H1 (cell line): ENCODE measurements around the gene PUS3. TPM values are rescaled to one million over a fixed set of nuclear protein-coding genes. Genes with fewer than 3 reads are reported as not detected.

Experiments used
- CTCF ChIA-PET: fragments of 300-600 bp; sonication (Branson Sonifier 250); formaldehyde crosslinking; loops from one replicate; lab custom pipeline; 2021; ENCODE audit not compliant: partially characterized antibody; lab: Charles Lee
- POLR2A ChIA-PET: fragments of 300-600 bp; sonication (Branson Sonifier 250); formaldehyde crosslinking; loops from one replicate; lab custom pipeline; 2021; ENCODE audit warnings: inconsistent platforms; ENCODE audit not compliant: partially characterized antibody; lab: Charles Lee
- DNase-seq, 2 experiments: peaks; one replicate each; pipeline versions ENCODE4 v3.0.0 to v3.0.0-alpha.2; 2010 to 2022; ENCODE audit warnings: low spot score in 2 of 2, low read depth in 1 of 2, mixed read lengths in 1 of 2
- FAIRE-seq: peaks from 2 replicates; lab custom pipeline; 2011; peaks lifted over from hg19 to GRCh38; lab: Jason Lieb, UNC
- H2AFZ ChIP-seq: 2 replicates; pipeline ENCODE4 v1.8.1; 2012; ENCODE audit warnings: low read length, inconsistent platforms
- H2AK5ac ChIP-seq: 2 replicates; pipeline ENCODE4 v1.6.1; 2013; ENCODE audit warnings: low read depth, low read length
- H2BK120ac ChIP-seq: replicated peaks from 2 replicates; pipeline ENCODE3; 2013; ENCODE audit warnings: low read depth, low read length, inconsistent platforms
- H2BK12ac ChIP-seq: 2 replicates; pipeline ENCODE4 v1.6.1; 2013; ENCODE audit warnings: low read depth, low read length
- H2BK15ac ChIP-seq: 2 replicates; pipeline ENCODE4 v1.6.1; 2013; ENCODE audit warnings: low read length
- H2BK20ac ChIP-seq: 2 replicates; pipeline ENCODE4 v1.6.1; 2013; ENCODE audit warnings: low read length
- H2BK5ac ChIP-seq: 2 replicates; pipeline ENCODE4 v1.6.1; 2013; ENCODE audit warnings: low read depth, low read length
- H3K14ac ChIP-seq: 2 replicates; pipeline ENCODE4 v1.6.1; 2013; ENCODE audit warnings: inconsistent platforms; ENCODE audit not compliant: insufficient read length
- H3K18ac ChIP-seq: 2 replicates; pipeline ENCODE4 v1.6.1; 2013; ENCODE audit warnings: low read length; ENCODE audit errors: extremely low read depth
- H3K23ac ChIP-seq: 2 replicates; pipeline ENCODE4 v1.6.1; 2013; ENCODE audit warnings: inconsistent platforms; ENCODE audit not compliant: insufficient read length
- H3K23me2 ChIP-seq: 2 replicates; pipeline ENCODE4 v1.6.1; 2013; ENCODE audit warnings: low read depth, low read length
- H3K27ac ChIP-seq: 2 replicates; pipeline ENCODE4 v1.6.1; 2011; ENCODE audit warnings: low read depth, low read length, inconsistent platforms
- H3K27me3 ChIP-seq, 4 experiments: replicated peaks in 1 of 4; 1 replicate in 1 of 4; 2 replicates in 3 of 4; pipeline versions ENCODE4 v1.6.1 to v1.8.1; 2011 to 2013; ENCODE audit warnings: low read length in 3 of 4, mild to moderate bottlenecking in 3 of 4, inconsistent platforms in 2 of 4, mixed read lengths in 2 of 4, moderate library complexity in 1 of 4; ENCODE audit not compliant: control insufficient read depth in 3 of 4, insufficient read depth in 3 of 4; ENCODE audit errors: extremely low read depth in 1 of 4
- H3K36me3 ChIP-seq, 4 experiments: 2 replicates each; pipeline versions ENCODE4 v1.6.1 to v1.8.1; 2011 to 2013; ENCODE audit warnings: mild to moderate bottlenecking in 4 of 4, low read length in 3 of 4, moderate library complexity in 2 of 4, control low read depth in 1 of 4, inconsistent platforms in 1 of 4; ENCODE audit not compliant: insufficient read depth in 4 of 4, control insufficient read depth in 2 of 4
- H3K4ac ChIP-seq: replicated peaks from 2 replicates; pipeline ENCODE3; 2013; ENCODE audit warnings: low read length, low read depth, mixed read lengths, inconsistent platforms; ENCODE audit not compliant: insufficient read length
- H3K4me1 ChIP-seq, 4 experiments: replicated peaks in 1 of 4; 1 replicate in 1 of 4; 2 replicates in 3 of 4; pipeline versions ENCODE4 v1.6.1 to v1.8.1; 2011 to 2013; ENCODE audit warnings: low read length in 3 of 4, inconsistent platforms in 2 of 4, mixed read lengths in 1 of 4; ENCODE audit not compliant: insufficient read depth in 4 of 4, control insufficient read depth in 3 of 4
- H3K4me2 ChIP-seq, 2 experiments: 2 replicates each; pipeline versions ENCODE4 v1.6.1 to v1.8.1; 2011 to 2013; ENCODE audit warnings: low read depth in 2 of 2, low read length in 2 of 2, control low read depth in 1 of 2, inconsistent platforms in 1 of 2, mild to moderate bottlenecking in 1 of 2; ENCODE audit not compliant: insufficient read depth in 1 of 2
- H3K4me3 ChIP-seq, 4 experiments: fragments of 200-600, 300-600 bp in 1 of 4; sonication (generic), shearing (Covaris generic), sonication (Bioruptor Twin) in 1 of 4; 2 replicates each; pipeline versions ENCODE4 v1.5.1 to v1.8.1; 2011 to 2016; ENCODE audit warnings: low read length in 4 of 4, low read depth in 3 of 4, control low read depth in 2 of 4, inconsistent platforms in 2 of 4, mild to moderate bottlenecking in 2 of 4, mixed read lengths in 1 of 4, moderate library complexity in 1 of 4; ENCODE audit not compliant: insufficient read depth in 2 of 4; ENCODE audit errors: extremely low read depth in 1 of 4
- H3K56ac ChIP-seq: replicated peaks from 2 replicates; pipeline ENCODE3; 2013; ENCODE audit warnings: low read depth, mild to moderate bottlenecking, mixed read lengths, low read length, inconsistent platforms; ENCODE audit not compliant: insufficient read length
- H3K79me1 ChIP-seq: 2 replicates; pipeline ENCODE4 v1.6.1; 2013; ENCODE audit warnings: low read depth, low read length, control low read depth
- H3K79me2 ChIP-seq, 2 experiments: 2 replicates each; pipeline versions ENCODE4 v1.6.1 to v1.8.1; 2012 to 2013; ENCODE audit warnings: low read length in 2 of 2, mild to moderate bottlenecking in 2 of 2, inconsistent platforms in 1 of 2; ENCODE audit not compliant: insufficient read depth in 2 of 2, control insufficient read depth in 1 of 2
- H3K9ac ChIP-seq, 4 experiments: replicated peaks in 1 of 4; 1 replicate in 1 of 4; 2 replicates in 3 of 4; pipeline versions ENCODE4 v1.6.1 to v1.8.1; 2011 to 2013; ENCODE audit warnings: low read depth in 3 of 4, low read length in 3 of 4, control low read depth in 2 of 4, mild to moderate bottlenecking in 2 of 4, moderate library complexity in 2 of 4, inconsistent platforms in 1 of 4; ENCODE audit errors: extremely low read depth in 1 of 4
- H3K9me3 ChIP-seq, 2 experiments: 2 replicates each; pipeline versions ENCODE4 v1.6.1 to v1.8.1; 2012 to 2013; ENCODE audit warnings: mild to moderate bottlenecking in 2 of 2, moderate library complexity in 2 of 2, control low read depth in 1 of 2, inconsistent platforms in 1 of 2, low read depth in 1 of 2, low read length in 1 of 2, mixed read lengths in 1 of 2; ENCODE audit not compliant: insufficient read depth in 2 of 2
- H4K20me1 ChIP-seq, 2 experiments: replicated peaks in 1 of 2; 2 replicates each; pipeline versions ENCODE3 to v1.8.1; 2011 to 2013; ENCODE audit warnings: inconsistent platforms in 2 of 2, low read length in 2 of 2, mild to moderate bottlenecking in 1 of 2; ENCODE audit not compliant: insufficient read depth in 2 of 2, control insufficient read depth in 1 of 2
- H4K5ac ChIP-seq: 2 replicates; pipeline ENCODE4 v1.6.1; 2013; ENCODE audit warnings: low read length, low read depth, mixed read lengths, inconsistent platforms; ENCODE audit not compliant: insufficient read length
- H4K8ac ChIP-seq: 2 replicates; pipeline ENCODE4 v1.8.0; 2013; ENCODE audit warnings: mild to moderate bottlenecking, moderate library complexity, low read length, inconsistent platforms; ENCODE audit not compliant: insufficient read depth; ENCODE audit errors: extremely low read depth
- H4K91ac ChIP-seq: replicated peaks from 2 replicates; pipeline ENCODE3; 2013; ENCODE audit warnings: low read length, mixed read lengths, inconsistent platforms; ENCODE audit not compliant: insufficient read length
- ASH2L ChIP-seq: fragments of 200-600, 300-600 bp; sonication (generic); IDR thresholded peaks from one replicate; pipeline ENCODE4 v1.7.1; 2017; ENCODE audit warnings: low read length
- BACH1 ChIP-seq: IDR thresholded peaks from 2 replicates; pipeline ENCODE4 v1.6.1; 2012; ENCODE audit warnings: low read length, improper control_type of control experiment
- CEBPB ChIP-seq: IDR thresholded peaks from 2 replicates; pipeline ENCODE4 v1.6.1; 2012; ENCODE audit warnings: low read depth, low read length
- EZH2 ChIP-seq: fragments of 200-600 bp; sonication (generic); IDR thresholded peaks from 2 replicates; pipeline ENCODE4 v1.7.1; 2012; ENCODE audit warnings: low read depth, mild to moderate bottlenecking, moderate library complexity, low read length, inconsistent platforms; ENCODE audit not compliant: severe bottlenecking
- GABPA ChIP-seq: IDR thresholded peaks from 2 replicates; pipeline ENCODE4 v1.6.1; 2011; ENCODE audit warnings: mild to moderate bottlenecking, low read length, moderate library complexity, borderline replicate concordance; ENCODE audit not compliant: insufficient read depth
- HDAC2 ChIP-seq, 2 experiments: fragments of 300-600 bp in 1 of 2; sonication (generic) in 1 of 2; IDR thresholded peaks; 2 replicates each; pipeline ENCODE4 v1.6.1; 2011 to 2012; ENCODE audit warnings: low read depth in 2 of 2, low read length in 2 of 2, mild to moderate bottlenecking in 2 of 2, moderate library complexity in 2 of 2, borderline replicate concordance in 1 of 2, inconsistent platforms in 1 of 2
- TEAD4 ChIP-seq: IDR thresholded peaks from 2 replicates; pipeline ENCODE4 v1.6.1; 2012; ENCODE audit warnings: low read depth, low read length, inconsistent platforms, mixed read lengths
- WGBS, 2 experiments: shearing (Covaris generic) in 1 of 2; methylation state at CpG; one replicate each; pipeline versions ENCODE4 v1.1.6 to v1.1.7; 2013 to 2015; ENCODE audit warnings: low lambda C conversion rate in 2 of 2, mixed read lengths in 2 of 2, inconsistent platforms in 1 of 2, low coverage in 1 of 2, missing lambda C conversion rate in 1 of 2; ENCODE audit not compliant: insufficient replicate concordance in 2 of 2, insufficient coverage in 1 of 2, insufficient read length in 1 of 2; ENCODE audit errors: extremely low coverage in 1 of 2, missing lambda C conversion rate in 1 of 2; 5-methylcytosine and 5-hydroxymethylcytosine counted together
- polyA plus RNA-seq, 7 experiments: library from polyadenylated mRNA; depleted of rRNA in 3 of 7; stranded (reverse) in 5 of 7; unstranded in 2 of 7; fragments of >200 nt in 5 of 7; fragments of 200-250 nt in 2 of 7; gene quantifications; 1 replicate in 5 of 7; 2 replicates in 1 of 7; 4 replicates in 1 of 7; pipeline versions ENCODE4 v1.2.1 to v1.2.3, GENCODE V29; 2011 to 2013; ENCODE audit warnings: missing spikeins in 2 of 7, mixed read lengths in 2 of 7
- total RNA-seq: library from RNA; stranded (reverse); fragmentation: NEBNext Ultra II Directional; extraction: Animal tissue kit (Norgen Biotek cat#: 25700); gene quantifications from 2 replicates; pipeline ENCODE4 v1.2.1, GENCODE V29; 2021
- TF ChIP-seq, protein P1 (sequence below): IDR thresholded peaks from 2 replicates; pipeline ENCODE4 v1.6.1; 2012; ENCODE audit warnings: inconsistent platforms
- TF ChIP-seq, protein P2 (sequence below): IDR thresholded peaks from 2 replicates; pipeline ENCODE4 v1.6.1; 2012; ENCODE audit warnings: inconsistent platforms

PUS3 gene
- total and polyA plus RNA-seq, 2 of the 8 experiments (the other 6 are each of a cell fraction or from before 2014, with no cell fraction given), result 8.7 to 22.6 TPM

DNA sequence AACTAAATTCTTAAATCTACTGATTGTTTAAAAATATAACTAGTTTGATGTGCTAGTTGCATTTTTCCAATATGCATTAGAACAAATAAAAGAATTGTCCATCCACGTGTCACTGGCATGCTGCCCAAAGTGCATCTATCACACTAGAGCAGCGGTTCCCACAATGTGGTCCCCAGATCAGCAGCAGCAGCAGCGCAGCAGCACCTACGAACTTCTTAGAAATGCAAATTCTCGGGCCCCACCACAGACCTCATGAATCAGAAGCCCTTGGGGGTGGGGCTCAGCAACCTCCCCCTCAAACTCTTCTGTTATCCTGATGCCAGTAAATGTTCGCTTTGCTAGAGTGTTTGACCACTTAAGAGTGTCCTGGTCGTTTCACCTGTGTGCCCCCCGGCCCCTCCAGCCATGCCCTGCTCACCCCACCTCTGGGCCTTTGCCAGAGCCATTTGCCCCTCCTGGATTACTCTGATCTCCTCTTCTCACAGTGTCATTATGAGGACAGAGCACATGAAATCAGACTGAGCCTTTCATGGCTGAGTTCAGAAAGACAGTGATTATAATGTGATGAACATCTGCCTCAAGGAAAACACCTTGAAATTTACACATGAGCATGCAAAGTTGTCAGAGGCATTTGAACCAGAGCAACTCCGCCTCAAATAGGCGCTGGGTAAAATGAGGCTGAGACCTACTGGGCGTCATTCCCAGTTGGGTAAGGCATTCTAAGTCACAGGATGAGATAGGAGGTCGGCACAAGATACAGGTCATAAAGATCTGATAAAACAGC is 30.2 kb upstream of the PUS3 start:
- Histone ChIP-seq H3K18ac (peak overlapping the region; percentile 52; the same call in 1 of the 2 replicates), H3K4ac (no peak overlapping the region), H3K79me1 (no peaks in the 10 kb centered on the region), H3K23me2 (no peaks in the 10 kb centered on the region), H3K36me3 (no peaks in the 10 kb centered on the region), H3K9ac (no peak overlapping the region), H3K27me3 (peaks cover 0 to 6% (median 2%) of the 10 kb centered on the region in 4 experiments; a peak in 2 of 7 replicates), H2BK12ac (peak overlapping the region; percentile 71), H2BK20ac (peak overlapping the region; percentile 2), H3K4me2 (peak overlapping the region; percentile 33 to 65), H2BK5ac (peak overlapping the region; percentile 3; the same call in 1 of the 2 replicates), H2AK5ac (no peak overlapping the region), H3K27ac (peak overlapping the region; percentile 20; the same call in 1 of the 2 replicates), H2AFZ (0 out of 2 replicates have a peak overlapping the region, but pooled peaks have one; percentile 0), H3K4me3 (peak overlapping the region in 1 of 4 experiments; percentile 3; a peak in 1 of 8 replicates), H3K23ac (no peak overlapping the region), H3K56ac (no peak overlapping the region), H4K5ac (no peak overlapping the region), H3K9me3 (no peaks in the 10 kb centered on the region), H3K79me2 (no peaks in the 10 kb centered on the region), H2BK15ac (no peak overlapping the region), H2BK120ac (no peak overlapping the region), H4K91ac (no peak overlapping the region), H4K20me1 (no peaks in the 10 kb centered on the region), H3K14ac (no peak overlapping the region), H3K4me1 (peaks cover 6 to 14% (median 11%) of the 10 kb centered on the region in 4 experiments), H4K8ac (no peak overlapping the region; the same call in 1 of the 2 replicates)
- 57% methylated on average over 12 of the region's 12 CpGs; no CpG with 5 or more reads in 1 of the 2 experiments for WGBS, 2 experiments
- ChIA-PET CTCF (interaction anchor here (1.0 to 7.0 kb wide), 5 partner anchors 9 to 261 kb away, joined by 5 to 76 read pairs (median 11); partner anchors contain the start of gene VSIG10L2), POLR2A (interaction anchor here (1.6 kb wide), 1 partner anchor 10 kb away, joined by 6 read pairs; no protein-coding TSS in a partner anchor)
- TF ChIP-seq TEAD4 (no peak), ASH2L (no peak), GABPA (no peak), BACH1 (no peak), CEBPB (no peak), HDAC2 (IDR thresholded peaks at IDR 0.05; ENCODE audit: borderline replicate concordance in 1 of 2, low read depth in 2 of 2, low read length in 2 of 2) (no peak), EZH2 (no peak)
- TF ChIP-seq, protein P1, sequence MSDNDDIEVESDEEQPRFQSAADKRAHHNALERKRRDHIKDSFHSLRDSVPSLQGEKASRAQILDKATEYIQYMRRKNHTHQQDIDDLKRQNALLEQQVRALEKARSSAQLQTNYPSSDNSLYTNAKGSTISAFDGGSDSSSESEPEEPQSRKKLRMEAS, result peak; percentile 46; the same call in 1 of the 2 replicates
- TF ChIP-seq, protein P2, sequence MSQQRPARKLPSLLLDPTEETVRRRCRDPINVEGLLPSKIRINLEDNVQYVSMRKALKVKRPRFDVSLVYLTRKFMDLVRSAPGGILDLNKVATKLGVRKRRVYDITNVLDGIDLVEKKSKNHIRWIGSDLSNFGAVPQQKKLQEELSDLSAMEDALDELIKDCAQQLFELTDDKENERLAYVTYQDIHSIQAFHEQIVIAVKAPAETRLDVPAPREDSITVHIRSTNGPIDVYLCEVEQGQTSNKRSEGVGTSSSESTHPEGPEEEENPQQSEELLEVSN, result 0 out of 2 replicates have a peak, but pooled peaks have one; percentile 12
- DNase-seq (peak in 1 of 2 experiments; percentile 19), FAIRE-seq (peak; percentile 19)
